AG09309 (cell line): Measurements from ENCODE around the gene RTP3.

Experiments
- DNase-seq: peaks from one replicate; pipeline ENCODE4 v3.0.0-alpha.2; 2010; ENCODE audit warnings: low read depth
- H3K4me3 ChIP-seq: 2 replicates; pipeline ENCODE4 v1.5.1; 2011; ENCODE audit warnings: mild to moderate bottlenecking, low read depth, low read length, moderate library complexity; ENCODE audit not compliant: control insufficient read depth
- CTCF ChIP-seq: IDR thresholded peaks from 2 replicates; pipeline ENCODE4 v1.5.1; 2011; ENCODE audit warnings: mild to moderate bottlenecking, low read depth, low read length, inconsistent platforms; ENCODE audit not compliant: insufficient read depth, control insufficient read depth; ENCODE audit errors: missing control alignments

RTP3 gene

GRCh38 chr3:46468753-46469600 is 28.8 kb upstream of the RTP3 start:
- H3K4me3 ChIP-seq: no peak overlapping the region
- DNase-seq: no peak
- no peak for TF ChIP-seq CTCF

GRCh38 chr3:46469680-46470357 is 28.0 kb upstream of the RTP3 start:
- no peak overlapping the region for H3K4me3 ChIP-seq
- no peak for DNase-seq
- TF ChIP-seq CTCF: no peak

GRCh38 chr3:46470831-46471230 is 26.9 kb upstream of the RTP3 start:
- TF ChIP-seq CTCF: no peak
- no peak overlapping the region for H3K4me3 ChIP-seq
- DNase-seq: no peak

- no peak for TF ChIP-seq CTCF
- DNase-seq: no peak
- H3K4me3 ChIP-seq: no peak overlapping the region
These were observed 26.3 kb upstream of the RTP3 start for GRCh38 chr3:46471371-46471914.

- DNase-seq: no peak
- H3K4me3 ChIP-seq: no peak overlapping the region
- no peak for TF ChIP-seq CTCF
These were observed 25.0 kb upstream of the RTP3 start for GRCh38 chr3:46472736-46473135.

GRCh38 chr3:46477145-46477544 is 20.6 kb upstream of the RTP3 start:
- no peak overlapping the region for H3K4me3 ChIP-seq
- no peak for TF ChIP-seq CTCF
- no peak for DNase-seq
